GM19468 (cell line): ENCODE results near the gene CFAP46.

Experiments
- ATAC-seq: cut with Tn5 transposase; IDR thresholded peaks from one replicate; pipeline ENCODE4 v1.9.1; 2021; ENCODE audit warnings: mild to moderate bottlenecking, moderate library complexity, moderate number of reproducible peaks; ENCODE audit not compliant: unreplicated experiment; ENCODE audit errors: extremely low read depth

CFAP46 gene

DNA sequence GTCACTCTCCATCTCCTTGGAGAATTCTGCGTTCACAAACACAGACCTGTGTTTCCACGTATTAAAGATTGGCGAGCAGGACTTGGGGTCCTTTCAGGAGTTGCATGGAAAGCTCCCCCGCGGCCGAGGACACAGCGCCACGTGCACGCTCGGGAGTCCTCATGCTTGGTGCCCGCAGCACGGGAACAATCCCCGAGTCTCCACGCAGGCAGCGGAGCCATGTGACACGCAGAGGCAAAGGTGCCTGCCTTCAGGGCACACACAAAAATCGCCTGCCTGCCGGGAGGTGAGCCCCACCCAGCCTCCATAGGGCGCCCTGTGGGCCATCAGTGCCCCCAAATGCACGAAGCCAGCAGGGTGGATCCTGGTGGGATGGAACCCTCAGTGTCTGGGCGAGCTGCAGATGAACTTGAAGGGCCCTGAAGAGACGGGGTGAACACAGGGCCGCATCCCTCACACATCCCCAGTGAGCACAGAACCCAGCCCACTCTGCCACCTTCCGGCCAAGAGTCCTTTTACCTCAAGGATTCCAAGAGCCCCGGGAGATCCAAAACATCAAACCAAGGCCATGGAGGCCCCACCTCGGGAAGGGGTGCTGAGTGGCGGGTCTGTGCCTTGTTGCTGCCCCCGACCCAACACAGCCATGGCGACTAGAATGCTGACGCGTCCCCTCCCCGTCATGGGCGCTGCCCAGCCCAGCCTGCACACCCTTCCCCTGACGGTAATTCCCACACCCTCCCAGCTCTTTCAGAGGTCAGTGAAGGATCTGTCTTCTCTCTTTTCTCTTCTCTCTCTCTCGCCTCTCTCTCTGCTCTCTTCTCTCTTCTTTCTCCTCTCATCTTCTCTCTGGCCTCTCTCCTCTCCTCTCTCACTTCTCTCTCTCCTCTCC, 55.9 kb downstream of the CFAP46 start:
- no peak for ATAC-seq

DNA sequence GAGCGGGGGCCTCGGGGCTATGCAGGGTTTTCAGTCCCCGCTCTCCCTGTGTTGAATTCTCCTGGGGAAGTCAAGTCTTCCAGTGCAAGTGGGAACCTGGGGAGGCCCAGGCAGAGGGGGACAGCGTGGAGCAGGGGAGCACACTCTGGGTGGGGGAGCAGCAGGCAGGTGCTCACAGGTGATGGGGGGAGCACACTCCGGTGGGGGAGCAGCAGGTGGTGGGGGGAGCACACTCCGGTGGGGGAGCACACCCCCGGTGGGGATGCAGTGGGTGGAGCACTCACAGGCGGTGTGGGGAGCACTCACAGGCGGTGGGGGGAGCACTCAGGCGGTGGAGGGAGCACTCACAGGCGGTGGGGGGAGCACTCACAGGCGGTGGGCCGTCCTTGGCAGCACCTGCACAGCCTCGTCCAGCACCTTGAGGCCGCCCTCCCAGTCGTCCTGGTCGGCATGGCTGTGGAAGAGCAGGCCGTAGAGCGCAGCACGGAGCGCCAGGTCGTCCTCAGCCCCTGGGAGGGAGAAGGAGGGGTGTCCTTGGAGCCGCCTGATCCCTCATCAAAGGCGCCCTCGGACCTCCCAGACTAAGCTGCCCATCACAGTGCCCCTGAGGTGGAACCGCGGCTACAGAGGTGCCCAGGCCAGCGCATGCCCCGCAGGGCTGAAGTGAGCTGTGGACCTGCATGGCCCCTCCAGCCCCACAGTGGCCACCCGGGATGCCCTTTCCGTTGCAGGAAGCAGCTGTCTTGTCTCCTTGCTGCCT, 56.7 kb downstream of the CFAP46 start:
- ATAC-seq: no peak

DNA sequence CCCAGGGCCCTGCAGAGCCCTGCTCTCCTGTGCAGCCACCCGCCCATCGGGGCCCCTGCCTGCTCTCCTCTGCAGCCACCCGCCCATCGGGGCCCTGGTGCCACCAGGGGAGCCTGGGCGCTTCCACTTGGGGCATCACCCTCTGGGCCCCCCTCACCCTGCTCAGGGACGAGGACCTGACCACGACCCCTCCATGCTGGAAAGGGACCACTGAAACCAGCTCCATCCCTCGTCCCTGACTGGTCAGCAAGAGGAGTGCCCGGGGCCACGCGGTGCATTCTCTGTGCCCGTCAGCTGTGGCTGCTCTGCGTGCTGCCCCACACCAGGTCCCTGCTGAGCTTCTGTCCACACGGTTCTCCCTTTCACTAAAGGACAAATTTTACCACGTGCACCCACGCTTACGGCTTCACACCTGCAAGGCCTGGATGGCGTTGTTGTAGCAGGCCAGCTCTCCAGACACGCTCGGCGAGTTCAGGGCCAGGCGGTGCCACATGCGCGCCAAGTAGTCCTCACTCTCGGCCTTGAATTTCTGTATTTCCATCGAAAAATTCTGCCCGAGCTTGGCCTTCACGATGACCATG, 57.6 kb downstream of the CFAP46 start:
- ATAC-seq: no peak

DNA sequence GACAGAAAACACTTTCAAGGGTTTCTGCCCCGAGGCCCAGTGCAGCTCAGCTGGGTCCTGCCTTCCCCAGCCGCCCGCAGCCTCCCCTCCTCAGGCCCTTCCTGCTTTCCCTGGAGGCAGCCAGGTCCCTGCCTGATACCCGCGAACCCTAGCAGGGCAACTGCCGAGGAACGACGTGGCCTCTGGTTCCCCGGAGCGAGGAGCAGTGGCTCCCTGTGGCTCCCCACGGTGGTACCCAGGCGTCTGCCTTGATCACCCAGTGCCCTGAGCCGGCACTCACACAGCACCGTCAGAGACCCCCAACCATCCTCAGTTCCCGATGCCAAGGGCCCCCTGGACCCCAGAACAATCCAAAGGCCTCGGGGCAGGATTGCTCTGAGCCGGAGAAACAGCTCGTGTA, 58.3 kb downstream of the CFAP46 start:
- no peak for ATAC-seq

DNA sequence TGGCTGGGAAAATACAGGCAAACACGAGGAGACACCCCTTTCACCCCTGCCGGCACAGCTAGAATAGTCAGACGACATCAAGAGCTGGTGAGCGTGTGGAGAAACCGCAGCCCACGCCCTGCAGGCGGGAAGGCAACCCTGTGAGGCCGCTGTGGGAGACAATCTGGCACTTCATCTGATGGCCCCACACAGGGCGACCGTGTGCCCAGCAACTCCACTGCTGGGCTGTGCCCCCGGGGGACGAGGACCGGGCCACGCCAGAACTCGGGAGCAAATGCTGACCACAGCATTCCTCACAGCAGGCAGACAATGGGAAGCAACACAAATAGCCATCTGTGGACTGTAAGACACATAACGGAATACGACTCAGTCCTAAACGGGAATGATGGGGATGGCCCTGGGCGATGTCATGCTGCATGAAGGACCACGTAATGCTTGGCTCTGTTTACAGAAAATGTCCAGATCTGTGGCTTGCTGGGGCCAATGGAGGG, 58.9 kb downstream of the CFAP46 start:
- ATAC-seq: no peak

DNA sequence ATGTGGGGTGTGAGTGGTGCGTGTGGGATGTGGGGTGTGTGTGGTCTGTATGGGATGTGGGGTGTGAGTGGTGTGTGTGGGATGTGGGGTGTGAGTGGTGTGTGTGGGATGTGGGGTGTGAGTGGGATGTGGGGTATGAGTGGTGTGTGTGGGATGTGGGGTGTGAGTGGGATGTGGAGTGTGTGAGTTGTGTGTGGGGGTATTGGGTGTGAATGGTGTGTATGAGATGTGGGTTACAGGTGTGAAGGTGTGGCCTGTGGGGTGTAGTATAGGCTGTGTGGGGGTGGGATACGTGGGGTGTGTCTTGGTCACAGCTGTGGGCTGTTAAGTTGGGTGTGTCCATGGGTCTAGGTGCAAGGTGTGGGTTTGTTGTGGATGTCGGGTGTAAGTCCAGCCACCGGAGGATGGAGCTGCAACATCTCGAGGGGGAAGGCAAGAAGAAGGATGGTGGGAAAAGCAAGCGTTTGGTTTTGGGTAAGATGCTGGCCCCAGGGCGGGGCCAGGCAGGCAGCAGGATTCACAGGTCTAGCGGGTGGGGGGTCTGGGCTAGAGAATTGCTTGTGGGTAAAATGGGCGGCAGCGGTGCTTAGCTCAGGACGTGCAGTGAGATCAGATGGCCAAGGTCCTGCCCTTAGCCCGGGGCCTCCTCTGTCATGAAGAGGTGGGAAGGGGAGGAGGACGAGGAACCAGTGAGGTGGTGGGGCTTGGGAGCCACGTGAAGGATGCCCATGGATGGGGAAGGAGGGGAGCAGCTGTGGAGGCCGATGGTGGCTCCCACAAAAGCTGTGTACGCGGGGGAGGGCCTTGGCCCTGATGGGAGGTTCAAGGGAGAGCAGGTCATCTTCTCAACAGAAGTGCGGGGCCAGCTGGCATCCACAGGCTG, 60.1 kb downstream of the CFAP46 start:
- ATAC-seq: no peak

DNA sequence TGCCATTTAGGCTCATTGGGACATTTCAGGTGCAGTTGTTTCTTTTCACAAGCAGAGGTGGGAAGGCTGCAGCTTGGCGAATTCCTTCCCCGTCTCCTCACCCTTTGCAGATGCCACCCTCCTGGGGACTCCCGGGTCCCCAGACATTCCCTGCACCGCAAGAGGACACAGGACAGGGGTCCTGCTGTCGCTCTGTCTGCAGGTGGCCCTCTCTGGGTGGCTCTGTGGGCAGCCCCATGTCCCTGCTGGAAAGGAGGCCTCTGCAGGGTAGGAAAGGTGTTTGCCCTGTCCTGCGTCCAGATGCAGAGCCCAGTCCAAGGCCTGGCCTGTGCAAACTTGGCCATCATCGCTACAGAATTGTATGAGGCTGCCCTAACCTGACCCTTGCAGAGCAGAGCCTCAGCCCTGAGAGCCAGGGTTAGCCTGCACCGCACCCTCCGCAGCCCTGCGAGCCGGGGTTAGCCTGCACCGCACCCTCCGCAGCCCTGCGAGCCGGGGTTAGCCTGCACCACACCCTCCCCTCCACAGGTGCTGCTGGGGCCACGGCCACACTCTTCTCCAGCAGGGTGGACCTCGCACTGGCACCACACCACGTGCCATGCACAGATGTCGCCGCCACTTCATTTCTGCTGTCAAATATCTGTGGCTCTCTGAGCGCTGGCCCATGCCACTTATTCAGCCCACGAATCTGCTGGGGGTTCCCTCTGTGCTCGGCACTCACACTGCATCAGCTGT, 61.0 kb downstream of the CFAP46 start:
- no peak for ATAC-seq

DNA sequence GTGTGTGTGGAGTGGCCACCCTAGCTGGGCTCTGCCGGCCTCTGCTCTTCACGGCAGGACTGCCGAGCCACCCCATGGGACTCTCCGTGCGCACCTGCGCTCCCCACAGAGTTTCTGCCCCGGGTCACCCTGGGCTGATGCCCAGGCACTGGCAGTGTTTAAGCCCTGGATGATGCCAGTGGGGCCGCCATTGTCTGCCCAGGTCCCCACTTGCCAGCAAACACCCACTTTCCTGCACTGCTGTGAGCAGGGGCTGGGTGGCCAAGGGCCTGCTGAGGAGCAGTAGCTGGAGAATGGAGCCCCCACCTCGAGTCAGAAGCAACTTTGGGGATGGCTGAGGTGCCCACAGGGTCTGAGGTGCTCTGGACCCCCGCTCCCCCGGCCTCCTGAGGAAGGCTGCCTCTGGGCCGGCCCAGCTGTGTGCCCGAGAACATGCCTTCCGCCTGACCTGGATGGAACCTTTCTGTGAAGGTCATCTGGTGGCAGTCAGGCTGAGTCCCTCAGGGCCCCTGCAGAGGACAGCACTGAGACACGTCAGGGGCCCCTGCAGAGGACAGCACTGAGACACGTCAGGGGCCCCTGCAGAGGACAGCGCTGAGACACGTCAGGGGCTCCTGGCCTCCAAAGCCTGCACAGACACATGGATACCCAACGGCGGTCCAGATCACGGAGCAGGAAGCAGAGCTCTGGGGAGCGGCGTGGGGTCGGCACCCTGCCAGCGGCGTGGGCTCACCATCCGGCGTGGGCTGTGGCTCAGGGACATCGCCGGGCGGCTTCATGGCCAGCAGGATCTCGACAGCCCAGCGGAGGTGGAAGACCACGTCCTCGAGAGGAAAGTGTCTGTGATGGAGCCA, 62.0 kb downstream of the CFAP46 start:
- ATAC-seq: no peak

DNA sequence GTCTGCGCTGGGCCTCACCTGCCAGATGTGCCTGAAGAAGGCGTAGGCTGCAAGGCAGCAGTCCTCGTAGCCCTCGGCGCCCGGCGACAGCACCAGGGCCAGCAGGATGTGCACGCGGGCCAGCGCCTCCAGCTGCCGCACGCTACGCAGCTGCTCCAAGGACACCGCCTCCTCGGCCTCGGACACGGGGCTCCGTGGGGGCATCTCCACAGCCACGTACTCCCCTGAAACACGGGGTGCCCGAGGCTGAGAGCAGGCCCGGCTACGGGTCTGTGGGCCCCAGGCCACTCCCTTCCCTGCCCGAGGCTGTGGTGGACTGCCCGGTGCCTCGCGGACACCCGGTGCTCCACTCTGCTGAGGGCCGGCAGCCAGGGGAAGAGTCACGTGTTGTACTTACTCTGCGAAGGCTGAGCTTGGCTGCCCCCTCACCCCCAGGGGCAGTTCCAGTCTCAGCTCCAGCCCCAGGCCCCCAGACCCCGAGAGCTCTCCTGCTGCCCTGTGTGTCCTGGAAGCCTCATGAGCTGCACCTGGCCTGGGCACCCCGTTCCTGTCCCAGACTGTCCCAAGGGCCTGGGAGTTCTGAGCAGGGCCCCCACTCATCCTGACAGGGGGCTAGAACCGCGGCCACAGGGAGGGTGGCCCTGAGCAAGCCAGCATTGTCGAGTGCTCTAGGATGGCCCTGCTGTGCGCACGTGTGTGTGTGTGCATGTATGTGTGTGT, 62.8 kb downstream of the CFAP46 start:
- no peak for ATAC-seq

DNA sequence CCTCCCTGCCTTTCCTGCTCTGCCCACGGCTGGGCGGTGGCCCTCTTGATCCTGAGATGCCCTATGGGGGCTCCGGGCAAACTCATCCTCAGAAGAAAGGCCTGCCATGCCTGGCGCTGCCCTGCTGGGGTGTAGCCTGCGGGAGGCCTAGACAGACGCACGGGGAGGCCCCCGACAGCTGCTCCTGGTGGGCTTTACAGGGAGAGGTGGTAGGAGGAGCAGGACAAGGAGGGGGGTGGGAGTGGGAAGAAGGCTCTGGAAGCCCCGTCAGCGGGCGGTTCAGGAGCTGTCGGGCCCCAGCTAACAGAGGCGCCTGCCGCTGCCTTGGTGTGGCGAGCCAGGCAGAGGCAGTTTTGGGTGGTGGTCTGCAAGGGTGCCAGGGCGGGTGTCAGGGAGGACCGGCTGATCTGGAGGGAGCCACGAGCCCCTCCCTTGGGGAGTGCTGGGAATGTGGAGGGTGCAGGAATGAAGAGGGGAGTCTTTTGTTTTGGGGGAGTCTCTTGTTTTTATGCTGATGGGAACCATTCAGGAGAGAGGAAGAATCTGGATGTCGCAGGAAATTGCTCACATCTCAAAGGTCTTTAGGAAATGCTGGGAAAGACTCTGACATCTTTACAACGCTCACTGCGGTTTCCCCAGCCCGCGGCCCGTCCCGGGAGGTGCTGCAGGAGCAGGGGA, 63.5 kb downstream of the CFAP46 start:
- no peak for ATAC-seq

DNA sequence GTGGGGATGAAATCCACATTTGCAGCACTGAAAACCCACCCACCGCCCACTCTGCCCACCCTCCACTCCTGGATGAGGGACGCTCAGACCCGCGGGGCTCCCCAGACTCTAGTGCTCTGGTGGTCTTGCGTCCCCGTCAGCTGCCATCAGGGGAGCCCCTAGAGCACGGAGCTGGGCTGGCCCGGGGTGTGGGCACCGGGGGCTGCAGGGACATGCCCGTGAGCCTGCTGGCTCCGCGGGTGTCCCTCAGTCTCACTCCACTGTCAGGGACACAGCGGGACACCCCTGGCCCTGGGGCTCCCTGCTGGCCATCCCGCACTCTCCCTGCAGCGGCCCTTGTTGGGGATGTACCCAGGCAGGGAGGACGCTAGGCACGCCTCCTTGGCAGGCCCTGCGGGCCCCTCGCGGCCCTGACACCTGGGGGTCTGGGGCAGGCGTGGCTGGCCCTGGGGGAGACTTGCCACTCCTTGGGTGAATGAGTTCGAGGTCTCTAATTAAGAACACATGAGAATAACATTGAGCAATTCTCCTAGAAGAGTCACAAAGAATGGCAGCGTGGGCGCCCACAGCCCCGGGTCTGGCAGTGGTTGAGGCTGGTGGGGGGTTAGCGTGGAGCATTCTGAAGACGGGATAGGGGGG, 64.2 kb downstream of the CFAP46 start:
- no peak for ATAC-seq

DNA sequence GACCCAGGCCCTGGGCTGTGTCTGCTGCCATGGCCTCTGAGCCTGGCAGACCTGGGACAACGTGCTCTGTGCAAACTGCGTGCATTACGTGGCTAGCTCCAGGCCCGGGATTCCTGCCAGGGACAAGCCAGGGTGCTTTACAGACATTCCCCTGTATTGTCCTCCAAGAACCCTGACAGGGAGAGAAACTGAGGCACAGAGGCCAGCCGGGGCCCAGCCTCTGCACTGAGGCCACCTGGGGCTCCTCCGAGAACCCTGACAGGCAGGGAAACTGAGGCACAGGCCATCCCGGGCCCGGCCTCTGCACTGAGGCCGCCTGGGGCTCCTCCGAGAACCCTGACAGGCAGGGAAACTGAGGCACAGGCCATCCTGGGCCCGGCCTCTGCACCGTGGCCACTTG, 64.9 kb downstream of the CFAP46 start:
- no peak for ATAC-seq

DNA sequence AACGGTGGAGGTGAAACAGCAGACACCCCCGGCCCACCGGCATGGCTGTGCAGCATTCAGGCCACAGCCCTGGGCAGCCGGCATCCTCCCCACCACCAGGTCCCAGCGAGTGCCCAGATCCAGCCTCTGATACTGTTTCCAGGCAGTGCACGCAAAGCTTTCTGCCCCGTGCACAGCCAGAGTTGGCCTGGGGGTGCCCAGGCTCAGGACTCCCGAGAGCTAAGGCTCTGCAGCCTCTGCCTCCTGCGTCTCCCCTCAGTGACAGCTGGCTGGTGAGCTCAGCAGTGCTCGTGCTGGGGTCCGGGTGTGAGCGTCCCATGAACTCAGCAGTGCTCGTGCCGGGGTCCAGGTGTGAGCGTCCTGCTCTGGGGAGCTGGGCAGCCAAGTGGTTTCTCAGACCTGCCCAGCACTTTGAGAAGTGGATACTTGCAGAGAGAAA, 65.4 kb downstream of the CFAP46 start:
- ATAC-seq: no peak

DNA sequence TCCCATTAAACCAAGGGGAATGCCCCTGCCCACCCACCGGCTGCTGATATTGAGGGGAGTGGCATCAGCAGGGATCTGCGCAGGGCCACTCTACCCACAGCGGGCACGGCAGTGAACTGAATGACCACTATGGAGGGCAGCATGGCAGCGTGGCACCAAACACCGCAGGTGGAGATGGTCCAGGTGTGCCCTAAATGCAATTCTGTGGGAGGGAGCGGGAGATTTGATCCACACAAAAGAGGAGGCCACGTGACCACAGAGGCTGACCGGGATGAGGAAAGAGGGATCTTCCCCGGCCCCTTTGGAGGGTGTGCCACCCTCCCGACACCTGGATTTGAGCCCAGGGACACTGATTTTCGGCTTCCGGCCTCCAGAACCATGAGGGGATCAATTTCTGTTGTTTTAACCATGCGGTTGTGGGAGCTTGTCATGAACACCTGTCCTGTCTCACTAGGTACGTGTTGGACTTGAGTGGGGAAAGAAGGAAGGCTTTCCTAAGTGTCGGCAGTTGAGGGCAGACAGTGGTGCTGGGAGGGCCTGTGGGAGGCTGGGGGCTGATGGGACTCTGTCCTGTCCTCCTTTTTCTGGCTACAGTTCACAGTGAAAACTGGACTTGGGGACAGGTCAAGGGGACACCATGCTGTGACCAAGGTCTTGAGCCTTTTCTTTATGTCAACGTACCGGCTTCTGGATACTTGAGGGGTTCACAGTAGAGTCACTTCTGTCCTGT, 66.1 kb downstream of the CFAP46 start:
- ATAC-seq: no peak

DNA sequence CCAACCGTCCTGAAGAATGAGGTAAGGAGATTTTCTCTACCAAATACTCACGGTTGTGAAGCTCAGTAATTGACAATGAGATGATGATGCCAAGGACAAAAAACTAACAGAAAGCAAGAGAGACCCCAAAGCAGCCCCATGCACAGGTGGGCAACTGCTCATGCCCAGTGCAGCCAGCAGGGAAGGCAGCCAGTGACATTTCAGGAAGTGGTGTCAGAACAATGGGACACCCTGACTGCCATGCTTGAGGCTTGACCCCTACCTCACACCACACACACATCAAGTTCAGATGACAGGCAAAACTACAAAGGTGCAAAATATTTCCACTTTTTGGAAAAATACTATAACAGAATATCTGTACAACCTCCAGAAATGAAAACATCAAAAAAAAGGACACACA, 66.9 kb downstream of the CFAP46 start:
- ATAC-seq: no peak

DNA sequence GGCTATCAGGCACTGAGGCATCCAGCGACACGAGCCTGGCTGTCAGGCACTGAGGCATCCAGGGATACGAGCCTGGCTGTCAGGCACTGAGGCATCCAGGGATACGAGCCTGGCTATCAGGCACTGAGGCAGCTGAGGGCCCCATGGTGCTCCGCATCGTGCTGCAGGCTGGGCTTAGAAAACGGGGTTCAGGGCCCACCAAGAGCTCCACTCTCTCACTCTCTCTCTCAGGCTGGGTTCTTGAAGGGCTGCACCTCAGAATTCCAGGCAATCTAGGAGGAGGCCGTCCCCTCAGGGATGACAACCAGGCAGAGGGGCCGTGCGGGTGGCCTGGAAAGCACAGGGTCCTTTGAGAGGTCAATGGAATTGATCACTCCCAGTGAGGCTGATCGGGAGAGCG, 69.0 kb downstream of the CFAP46 start:
- ATAC-seq: no peak
